HL-60/S4 treated with phorbol 12-myristate 13-acetate at 8.2 ng/mL for 4 days and 3 days (cell line): Measurements from ENCODE around the gene EFCAB5.
"Not testable (repeated sequence)": the region's sequence is repeated elsewhere in the genome, so short reads cannot be mapped to it uniquely, and the experiment has no call there.

Experiments
- in situ Hi-C: fragments of 300-500 bp; cut with MboI; formaldehyde crosslinking; loops from 2 replicates; pipeline ENCODE4 v1.15.0; 2022; ENCODE audit warnings: low sequenced_read_pairs

EFCAB5 gene

DNA sequence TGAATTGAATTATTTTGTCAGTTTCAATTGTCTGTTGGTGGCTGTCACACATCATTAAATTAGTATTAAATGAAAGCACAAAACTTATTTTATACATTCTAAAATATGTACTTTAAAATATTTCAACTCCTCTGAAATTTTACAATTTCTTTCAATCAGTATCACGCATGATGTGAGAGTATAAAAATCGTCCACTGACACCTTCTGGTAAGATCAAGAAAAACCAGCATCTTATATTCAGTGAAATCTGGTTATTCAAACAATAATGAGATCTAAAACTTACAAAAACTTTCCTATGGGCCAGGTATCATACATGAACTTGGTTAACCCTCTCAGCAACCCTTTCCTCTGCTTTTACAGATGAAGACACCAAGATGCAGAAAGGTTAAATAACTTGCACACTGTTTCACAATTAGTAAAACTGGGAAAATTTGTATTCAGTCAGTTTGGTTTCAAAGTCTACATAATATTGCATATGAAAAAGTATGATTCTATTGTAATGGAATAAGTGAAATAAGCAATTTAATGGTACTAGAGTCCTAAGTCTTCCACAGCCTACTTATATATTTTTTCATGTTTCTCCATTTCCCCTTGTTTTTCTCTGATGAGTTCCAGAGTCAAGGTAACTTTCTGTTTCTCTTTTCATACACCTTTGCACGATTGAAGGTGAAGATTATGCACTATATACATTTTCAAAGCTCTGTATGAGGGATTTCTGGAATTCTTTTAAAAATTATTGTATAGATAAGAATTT, 58.7 kb downstream of the EFCAB5 start:
- in situ Hi-C loops = no loop called here

DNA sequence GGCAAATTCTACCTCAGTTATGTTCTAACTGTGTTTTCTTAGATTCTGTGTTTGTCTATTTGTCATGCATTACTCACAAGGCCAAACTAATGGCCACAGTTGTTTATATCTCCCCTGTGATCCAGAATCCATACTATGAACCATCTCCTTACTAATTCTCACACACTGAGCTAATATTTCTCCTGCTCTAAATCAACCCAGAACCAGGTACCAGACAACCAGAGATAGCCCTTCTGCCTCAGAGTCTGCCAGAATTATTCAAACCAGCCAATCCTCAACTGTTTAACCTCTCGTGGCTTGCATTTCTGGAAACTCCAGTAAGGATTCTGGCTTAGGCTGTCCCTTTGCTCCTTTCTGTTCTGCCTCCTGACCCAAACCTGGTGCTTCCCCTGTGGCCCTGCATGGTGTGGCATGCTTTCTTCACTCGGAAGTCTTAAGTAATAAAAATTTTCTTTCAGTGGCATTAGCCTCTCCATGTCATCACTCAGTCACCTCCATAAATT, 59.4 kb downstream of the EFCAB5 start:
- in situ Hi-C loops = no loop called here

DNA sequence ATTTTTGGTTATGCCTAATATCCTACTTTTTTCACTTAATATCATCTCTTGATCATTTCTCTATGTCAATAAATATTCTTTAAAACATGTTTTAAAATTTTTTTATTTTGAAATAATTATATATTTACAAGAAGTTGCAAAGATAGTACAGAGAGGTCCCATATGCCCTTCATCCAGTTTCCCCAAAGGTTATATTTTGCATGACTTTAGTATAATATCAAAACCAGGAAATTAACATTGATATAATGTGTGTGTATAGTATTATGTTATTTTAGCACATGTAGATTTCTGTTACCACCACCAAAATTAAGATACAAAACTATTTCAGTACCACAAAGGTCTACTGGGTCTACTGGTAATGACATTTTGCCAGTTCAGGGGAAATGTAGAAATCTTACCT, 60.7 kb downstream of the EFCAB5 start:
- in situ Hi-C loops = no loop called here

DNA sequence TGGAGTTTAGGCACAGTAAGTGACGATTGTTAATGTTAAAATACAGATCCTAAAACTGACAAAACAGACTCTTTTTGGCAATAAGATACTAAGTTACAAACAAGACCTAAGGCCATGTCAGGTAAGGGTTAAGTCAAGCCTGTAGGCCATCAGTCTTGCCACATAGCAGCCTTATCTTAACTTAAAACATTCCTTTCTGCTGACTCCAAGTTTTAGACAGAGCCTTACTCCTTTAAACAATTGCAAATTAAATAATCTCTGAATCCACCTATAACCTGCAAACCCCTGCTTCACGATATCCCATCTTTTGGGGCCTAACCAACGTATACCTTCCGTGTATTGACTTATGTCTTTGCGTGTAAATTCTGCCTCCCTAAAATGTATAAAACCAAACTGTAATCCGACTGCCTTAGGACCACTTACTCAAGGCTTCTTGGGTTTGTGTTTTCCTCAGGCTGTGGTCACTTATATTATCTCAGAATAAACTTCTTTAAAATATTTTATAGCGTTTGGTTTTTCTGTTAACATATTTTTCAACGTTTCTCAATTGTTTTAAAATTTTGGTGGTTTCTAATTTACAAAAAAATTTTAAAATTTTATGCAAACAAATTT, 64.4 kb downstream of the EFCAB5 start:
- in situ Hi-C loops = no loop called here

DNA sequence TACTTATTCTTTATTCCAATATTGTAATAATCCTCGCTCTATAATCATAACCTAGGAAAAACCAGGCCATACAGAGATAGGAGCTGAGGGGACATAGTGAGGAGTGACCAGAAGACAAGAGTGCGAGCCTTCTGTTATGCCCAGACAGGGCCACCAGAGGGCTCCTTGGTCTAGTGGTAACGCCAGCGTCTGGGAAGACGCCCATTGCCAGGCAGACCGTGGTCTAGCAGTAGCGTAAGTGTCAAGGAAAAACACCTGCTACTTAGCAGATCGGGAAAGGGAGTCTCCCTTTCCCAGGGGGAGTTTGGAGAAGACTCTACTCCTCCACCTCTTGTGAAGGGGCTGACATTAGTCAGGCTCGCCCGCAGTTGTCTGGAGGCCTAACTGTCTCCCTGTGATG, 70.5 kb downstream of the EFCAB5 start:
- in situ Hi-C loops = not testable (repeated sequence)

DNA sequence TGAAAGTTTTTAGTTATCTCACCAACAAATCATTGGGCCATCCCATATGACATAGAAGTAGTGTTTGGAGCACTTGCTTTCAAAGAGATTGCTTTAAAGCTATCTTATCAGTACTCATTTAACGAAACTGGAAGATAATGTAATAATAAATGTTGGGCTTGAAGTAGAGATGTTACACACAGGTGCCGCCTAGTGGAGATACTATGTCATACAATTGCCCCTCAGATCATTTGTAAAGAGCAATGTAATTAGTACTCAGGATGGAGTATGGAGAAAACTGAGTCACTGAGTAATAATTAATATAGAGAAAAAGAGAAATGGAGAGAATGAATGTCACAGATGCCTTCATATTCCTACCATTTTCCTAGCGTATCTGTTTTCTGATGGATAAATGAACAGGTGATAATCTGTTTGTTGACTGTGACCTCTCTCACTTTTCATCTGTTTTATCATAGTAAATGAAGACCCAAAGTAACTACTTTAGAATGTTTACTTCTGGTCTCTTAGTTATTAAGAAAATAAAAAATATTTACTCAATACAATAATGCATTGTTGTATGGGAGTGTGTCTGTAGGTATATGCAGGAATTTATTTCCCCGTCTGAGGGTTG, 80.4 kb downstream of the EFCAB5 start:
- in situ Hi-C loops = no loop called here

DNA sequence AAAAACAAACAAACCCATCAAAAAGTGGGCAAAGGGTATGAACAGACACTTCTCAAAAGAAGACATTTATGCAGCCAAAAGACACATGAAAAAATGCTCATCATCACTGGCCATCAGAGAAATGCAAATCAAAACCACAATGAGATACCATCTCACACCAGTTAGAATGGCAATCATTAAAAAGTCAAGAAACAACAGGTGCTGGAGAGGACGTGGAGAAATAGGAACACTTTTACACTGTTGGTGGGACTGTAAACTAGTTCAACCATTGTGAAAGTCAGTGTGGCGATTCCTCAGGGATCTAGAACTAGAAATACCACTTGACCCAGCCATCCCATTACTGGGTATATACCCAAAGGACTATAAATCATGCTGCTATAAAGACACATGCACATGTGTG, 83.9 kb downstream of the EFCAB5 start:
- in situ Hi-C loops = not testable (repeated sequence)

DNA sequence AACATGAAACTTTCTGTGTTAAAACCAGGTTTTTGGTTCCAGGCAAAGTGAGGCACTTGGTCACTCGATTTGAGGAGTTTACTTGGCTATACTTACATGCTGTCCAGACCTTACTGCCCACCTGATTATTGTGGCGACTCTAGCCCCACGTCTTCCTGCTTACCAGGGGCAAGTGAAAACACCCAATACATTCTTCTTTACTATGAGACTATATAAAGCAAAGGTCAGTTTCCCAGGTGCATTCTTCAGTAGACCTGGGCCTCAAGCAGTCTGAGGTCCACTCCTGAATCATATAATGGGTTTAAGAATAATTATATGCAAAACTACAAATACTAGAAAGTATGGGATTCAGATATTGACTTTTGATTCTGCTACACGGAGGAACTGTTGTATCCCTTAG, 86.2 kb downstream of the EFCAB5 start:
- in situ Hi-C loops = no loop called here

DNA sequence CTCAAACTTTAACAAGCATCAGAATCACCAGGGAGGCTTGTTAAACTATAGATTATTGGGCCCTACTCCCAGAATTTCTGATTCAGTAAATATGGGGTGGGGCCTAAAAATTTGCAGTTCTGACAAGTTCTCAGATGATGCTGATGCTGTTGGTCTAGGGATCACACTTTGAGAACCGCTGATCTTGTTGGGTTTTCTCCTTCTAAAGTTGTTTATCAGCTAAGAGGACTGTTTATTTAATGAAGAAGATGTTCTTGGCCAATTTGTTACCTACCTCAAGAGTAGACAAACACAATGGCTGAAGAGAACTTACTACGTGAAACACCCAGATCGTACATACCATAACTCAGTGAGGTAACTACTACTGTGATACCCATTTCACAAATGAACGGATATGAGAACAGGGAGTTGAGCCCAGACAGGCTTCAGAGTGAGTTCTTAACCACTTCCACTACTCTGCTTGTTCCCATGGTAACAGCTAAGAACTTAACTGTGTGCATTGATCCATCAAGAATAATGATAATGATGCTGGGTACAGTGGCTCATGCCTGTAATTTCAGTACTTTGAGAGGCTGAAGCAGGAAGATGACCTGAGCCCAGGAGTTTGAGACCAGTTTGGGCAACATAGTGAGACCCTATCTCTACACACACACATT, 89.9 kb downstream of the EFCAB5 start:
- in situ Hi-C loops = no loop called here

DNA sequence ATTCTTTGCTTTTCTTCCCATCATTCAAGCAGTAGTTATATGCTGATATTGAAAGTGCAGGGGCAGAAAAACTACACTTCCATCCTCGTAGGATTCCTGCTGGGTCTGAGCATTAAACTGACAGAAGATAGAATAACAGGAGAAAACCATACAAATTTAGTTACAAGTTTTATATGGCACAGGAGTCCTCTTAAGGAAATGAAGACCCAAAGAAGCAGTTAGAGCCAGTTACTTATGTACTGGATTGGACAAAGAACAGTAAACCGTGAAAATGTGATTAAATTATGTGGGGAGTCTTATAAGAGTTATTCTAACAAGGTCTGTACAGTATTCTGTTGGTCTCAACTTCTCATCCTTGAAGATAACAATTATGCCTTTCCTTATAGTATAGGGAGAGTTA, 93.9 kb downstream of the EFCAB5 start:
- in situ Hi-C loops = no loop called here

DNA sequence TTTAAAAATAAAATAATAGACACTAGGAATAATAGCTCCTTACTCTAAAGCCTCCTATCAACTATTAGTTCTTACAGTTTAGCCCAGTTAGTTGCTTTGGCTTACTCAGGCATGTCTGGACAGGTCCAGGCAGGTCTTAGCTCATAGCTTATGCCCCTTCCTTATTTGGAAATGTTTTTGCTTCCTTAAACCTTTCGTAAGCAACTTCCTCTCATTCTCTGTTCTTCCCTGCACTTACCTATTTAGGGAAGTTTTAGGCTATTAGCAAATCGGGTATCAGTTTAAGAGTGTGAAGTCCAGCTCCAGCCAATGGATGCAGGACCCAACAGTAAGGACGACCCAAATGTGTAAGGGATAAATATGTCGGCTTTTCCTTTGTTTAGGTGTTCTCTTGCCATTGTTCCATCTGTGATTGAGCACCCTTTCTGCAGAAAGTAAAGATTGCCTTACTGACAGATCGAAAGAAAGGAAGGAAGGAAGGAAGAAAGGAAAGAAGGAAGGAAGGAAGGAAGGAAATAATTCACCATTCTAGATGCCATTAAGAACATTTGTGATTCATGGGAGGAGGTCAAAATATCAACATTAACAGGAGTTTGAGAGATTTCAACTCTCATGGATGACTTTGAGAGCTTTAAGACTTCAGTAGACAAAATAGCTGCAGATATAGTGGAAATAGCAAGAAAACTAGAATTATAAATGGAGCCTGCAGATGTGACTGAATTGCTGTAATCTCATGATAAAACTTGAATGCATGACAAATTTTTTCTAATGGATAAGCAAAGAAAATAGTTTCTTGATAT, 99.5 kb downstream of the EFCAB5 start:
- in situ Hi-C loops = not testable (repeated sequence)

DNA sequence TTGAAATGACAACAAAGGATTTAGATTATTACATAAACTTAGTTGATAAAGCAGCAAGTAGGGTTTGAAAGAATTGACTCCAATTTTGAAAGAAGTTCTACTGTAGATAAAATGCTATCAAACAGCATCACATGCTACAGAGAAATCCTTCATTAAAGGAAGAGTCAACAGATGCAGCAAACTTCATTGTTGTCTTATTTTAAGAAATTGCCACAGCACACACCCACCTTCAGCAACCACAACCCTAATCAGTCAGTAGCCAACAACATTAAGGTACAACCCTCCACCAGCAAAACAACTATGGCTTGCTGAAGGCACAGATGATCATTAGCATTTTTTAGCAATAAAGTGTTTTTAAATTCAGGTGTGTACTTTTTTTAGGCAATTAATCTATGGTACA, 100.1 kb downstream of the EFCAB5 start:
- in situ Hi-C loops = no loop called here

DNA sequence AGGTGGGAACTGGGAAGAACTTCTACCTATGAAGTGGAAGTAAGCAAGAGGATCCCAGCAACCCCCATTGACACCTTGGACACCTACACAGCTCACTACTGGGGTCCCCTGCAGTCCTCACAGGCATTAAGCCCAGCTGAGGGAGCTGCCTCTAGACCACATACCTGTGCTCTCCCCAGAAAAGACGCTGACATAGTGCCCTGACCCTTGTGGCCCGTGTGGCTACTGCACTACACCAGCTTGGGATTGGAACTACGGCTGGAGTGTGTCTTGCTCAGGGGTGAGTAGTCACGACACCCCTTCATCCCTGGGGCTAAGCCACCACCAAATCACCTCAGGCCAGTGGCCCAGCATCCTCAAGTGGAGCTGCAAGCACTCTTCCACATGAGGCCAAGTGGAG, 120.9 kb downstream of the EFCAB5 start:
- in situ Hi-C loops = no loop called here

DNA sequence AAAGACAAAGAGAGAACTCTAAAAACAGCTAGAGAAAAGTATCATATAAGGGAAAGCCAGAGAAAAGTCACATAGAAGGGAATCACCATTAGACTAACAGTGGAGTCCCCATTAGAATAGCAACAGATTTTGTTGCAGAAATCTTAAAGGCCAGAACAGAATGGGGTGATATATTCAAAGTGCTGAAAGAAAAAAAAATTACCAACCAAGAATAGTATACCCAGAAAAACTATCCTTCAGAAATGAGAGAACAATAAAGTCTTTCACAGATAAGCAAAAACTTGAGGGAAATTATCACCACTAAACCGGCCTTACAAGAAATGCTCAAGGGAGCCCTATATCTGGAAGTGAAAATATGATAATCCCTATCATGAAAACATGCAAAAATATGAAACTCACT, 123.3 kb downstream of the EFCAB5 start:
- in situ Hi-C loops = no loop called here

DNA sequence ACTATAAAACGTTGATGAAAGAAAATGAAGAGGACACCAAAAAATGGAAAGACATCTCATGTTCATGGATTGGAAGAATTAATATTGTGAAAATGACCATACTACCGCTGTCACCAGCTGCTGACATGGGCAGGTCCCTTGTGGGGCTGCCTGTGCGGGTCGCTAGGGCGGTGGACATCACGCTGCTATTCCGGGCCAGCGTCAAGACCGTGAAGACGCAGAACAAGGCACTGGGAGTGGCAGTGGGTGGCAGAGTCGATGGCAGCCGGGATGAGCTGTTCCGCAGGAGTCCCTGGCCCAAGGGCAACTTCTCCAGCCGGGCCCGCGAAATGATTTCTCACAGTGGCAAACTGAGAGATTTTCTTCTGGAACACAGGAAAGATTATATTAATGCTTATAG, 127.0 kb downstream of the EFCAB5 start:
- in situ Hi-C loops = no loop called here

DNA sequence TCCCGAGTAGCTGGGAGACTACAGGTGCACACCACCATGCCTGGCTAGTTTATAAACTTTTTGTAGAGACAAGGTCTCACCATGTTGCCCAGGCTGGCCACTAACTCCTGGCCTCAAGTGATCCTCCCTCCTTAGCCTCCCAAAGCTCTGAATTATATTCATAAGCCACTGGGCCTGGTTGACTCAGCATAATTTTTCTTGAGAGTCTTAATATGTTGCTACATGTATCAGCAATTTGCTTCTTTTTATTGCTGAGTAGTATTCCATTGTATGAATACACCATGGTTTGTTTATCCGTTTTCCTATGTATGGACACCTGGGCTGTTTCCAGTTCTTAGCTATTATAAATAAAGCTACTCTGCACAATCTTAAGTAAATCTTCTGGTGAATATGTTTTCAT, 132.8 kb downstream of the EFCAB5 start:
- in situ Hi-C loops = no loop called here

DNA sequence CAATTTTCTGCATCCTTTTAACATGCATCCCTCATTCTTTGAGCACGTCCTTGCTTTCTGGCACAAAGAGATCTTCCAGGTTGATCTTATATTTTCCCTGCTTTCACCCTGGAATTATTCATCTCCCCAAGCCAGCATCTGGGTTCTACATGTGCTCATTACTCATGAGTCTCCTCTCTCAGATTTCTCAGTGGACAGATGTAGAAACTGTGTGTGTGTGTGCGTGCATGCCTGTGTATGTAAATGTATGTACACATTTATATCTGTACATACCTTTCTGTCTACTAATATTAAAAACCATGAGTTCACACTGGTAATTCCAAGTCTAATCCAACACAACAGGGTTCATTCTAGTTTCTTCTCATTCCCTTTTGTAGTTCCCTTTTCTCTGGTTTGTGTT, 133.3 kb downstream of the EFCAB5 start:
- in situ Hi-C loops = loop anchor here (25.0 kb wide), 2 partner anchors 262 to 437 kb away; no protein-coding TSS in a partner anchor

DNA sequence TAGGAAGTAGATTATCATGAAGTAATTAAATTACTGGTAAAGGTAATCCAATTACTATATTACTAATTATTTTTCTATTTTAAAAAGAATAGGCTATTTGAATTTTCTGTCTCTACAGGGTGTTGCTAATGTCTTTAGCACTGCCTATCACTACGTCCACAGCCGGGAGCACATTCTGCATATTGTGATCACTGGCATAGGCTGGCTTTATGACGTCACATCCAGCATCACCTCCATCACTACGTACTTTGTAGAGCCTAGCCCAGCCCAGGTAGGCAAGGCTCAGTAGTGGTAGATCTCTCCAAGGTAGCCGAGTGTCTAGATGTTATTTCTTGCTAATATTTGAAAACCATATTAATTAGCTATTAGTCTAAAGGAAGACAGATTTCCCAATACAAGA, 141.3 kb downstream of the EFCAB5 start:
- in situ Hi-C loops = loop anchor here (25.0 kb wide), 2 partner anchors 270 to 445 kb away; no protein-coding TSS in a partner anchor

DNA sequence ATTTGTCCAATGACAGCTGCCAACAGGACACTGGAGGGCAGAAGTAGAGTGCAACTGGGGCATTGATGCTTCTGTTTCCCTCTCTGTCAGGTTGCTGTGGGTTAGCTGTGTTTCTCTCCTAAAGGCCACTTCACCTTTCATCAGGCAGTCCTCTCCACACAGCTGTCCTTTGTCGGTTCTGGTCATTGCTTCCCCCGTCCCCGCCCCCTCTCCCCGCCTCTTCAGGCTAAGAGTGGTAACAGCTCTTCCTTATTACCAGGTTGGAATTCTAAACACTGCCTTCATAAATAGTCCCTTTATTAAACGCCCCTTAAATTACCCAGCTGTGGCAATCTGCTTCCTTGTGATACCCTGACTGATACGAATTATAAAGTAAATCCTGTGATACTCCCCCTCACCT, 143.4 kb downstream of the EFCAB5 start:
- in situ Hi-C loops = loop anchor here (25.0 kb wide), 2 partner anchors 272 to 447 kb away; no protein-coding TSS in a partner anchor

DNA sequence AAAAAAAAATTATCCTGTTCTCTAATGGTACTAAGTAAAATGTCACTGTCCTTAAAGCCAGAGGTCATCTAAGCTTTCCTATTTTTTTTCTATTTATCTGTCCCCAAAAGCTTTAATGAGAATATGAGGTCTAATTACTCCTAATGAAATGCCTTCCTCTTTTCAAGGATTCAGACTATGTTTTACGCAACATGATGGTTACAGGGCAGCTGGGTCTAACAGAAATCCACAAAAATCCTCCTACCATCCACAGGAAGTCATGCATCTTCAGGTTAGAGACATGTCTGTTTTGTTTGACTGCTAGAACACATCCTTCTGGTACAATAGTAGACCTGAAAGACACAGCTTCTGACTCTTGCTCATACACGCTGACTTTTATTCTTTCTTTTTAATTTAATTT, 145.5 kb downstream of the EFCAB5 start:
- in situ Hi-C loops = loop anchor here (25.0 kb wide), 2 partner anchors 275 to 450 kb away; no protein-coding TSS in a partner anchor
